ENCODE measurements around the gene SPPL2C. TPM values are rescaled to one million over a fixed set of nuclear protein-coding genes. Genes with fewer than 3 reads are reported as not detected.

Gene SPPL2C
- total RNA-seq, 5 donors from 2014 or later (not counting 1 experiment from before 2014, with no cell fraction given), result not detected

- 89% methylated on average over 7 of the region's 16 CpGs for WGBS (ENCODE audit: insufficient coverage)
- Mint-ChIP-seq H3K9me3 (no peaks in the 10 kb centered on the region), H3K4me1 (peaks cover 0 to 18% (median 9%) of the 10 kb centered on the region in 3 donors), H3K27ac (peak overlapping the region in 1 of 2 donors; percentile 44), H3K27me3 (peaks cover 0 to 8% of the 10 kb centered on the region in 2 donors), H3K4me3 (no peak overlapping the region), H3K36me3 (no peaks in the 10 kb centered on the region)
- POLR2A ChIA-PET, result no interaction called here
- Histone ChIP-seq H3K36me3 (ENCODE audit: control insufficient read depth in 2 of 2, extremely low read depth in 1 of 2, insufficient read depth in 1 of 2, low read length in 1 of 2) (no peaks in the 10 kb centered on the region), H3K9me3 (no peaks in the 10 kb centered on the region), H3K27ac (ENCODE audit: low read length) (no peak overlapping the region), H3K27me3 (replicated peaks in 1 of 2; ENCODE audit: control insufficient read depth in 2 of 2, extremely low read depth in 1 of 2, insufficient read depth in 2 of 2, low read length in 1 of 2) (peaks cover 0 to 35% of the 10 kb centered on the region in 2 experiments), H3K4me1 (ENCODE audit: control insufficient read depth in 1 of 2, extremely low read depth in 1 of 2, insufficient read depth in 2 of 2, low read length in 2 of 2) (peaks cover 0 to 11% of the 10 kb centered on the region in 2 experiments), H3K4me3 (ENCODE audit: control insufficient read depth in 1 of 2, extremely low read depth in 1 of 2, low read length in 1 of 2) (no peak overlapping the region)
- ATAC-seq (replicated peaks in 1 of 4) (no peak), DNase-seq (no peak)
- CTCF ChIA-PET, result no interaction called here
Observed at GRCh38 chr17:45826919-45827588, 17.6 kb upstream of the SPPL2C start.

DNA sequence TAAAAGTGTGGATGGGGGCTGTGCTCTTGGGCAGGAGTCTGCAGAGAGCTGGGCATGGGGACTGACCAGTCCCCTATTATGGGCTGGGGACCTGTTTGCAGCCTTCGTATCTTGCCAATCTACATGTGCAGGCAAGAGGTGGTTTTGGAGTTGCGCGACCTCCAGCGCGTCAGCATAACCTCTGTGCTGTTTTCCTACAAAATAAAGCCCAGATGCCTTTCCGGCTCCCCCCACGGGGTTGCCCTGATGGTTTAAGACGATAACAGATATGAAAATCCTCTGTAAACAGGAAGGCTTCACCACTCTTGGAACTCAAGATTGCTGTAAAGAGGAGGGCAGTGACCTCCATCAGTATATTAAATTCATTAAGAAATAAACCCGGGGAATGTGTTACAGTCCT is 16.5 kb upstream of the SPPL2C start:
- no peak for DNase-seq
- WGBS (ENCODE audit: insufficient coverage), result 60% methylated on average over 6 of the region's 9 CpGs
- Histone ChIP-seq H3K36me3 (ENCODE audit: control insufficient read depth in 2 of 2, extremely low read depth in 1 of 2, insufficient read depth in 1 of 2, low read length in 1 of 2) (no peaks in the 10 kb centered on the region), H3K9me3 (no peaks in the 10 kb centered on the region), H3K27me3 (replicated peaks in 1 of 2; ENCODE audit: control insufficient read depth in 2 of 2, extremely low read depth in 1 of 2, insufficient read depth in 2 of 2, low read length in 1 of 2) (peaks cover 0 to 44% of the 10 kb centered on the region in 2 experiments), H3K27ac (ENCODE audit: low read length) (no peak overlapping the region), H3K4me1 (ENCODE audit: control insufficient read depth in 1 of 2, extremely low read depth in 1 of 2, insufficient read depth in 2 of 2, low read length in 2 of 2) (peaks cover 0 to 15% of the 10 kb centered on the region in 2 experiments), H3K4me3 (ENCODE audit: control insufficient read depth in 1 of 2, extremely low read depth in 1 of 2, low read length in 1 of 2) (no peak overlapping the region)
- H3K4me1 Mint-ChIP-seq, result peaks cover 0 to 18% (median 11%) of the 10 kb centered on the region in 3 donors
- ATAC-seq (replicated peaks in 1 of 4), result no peak
- CTCF ChIA-PET, result interaction anchor here in 1 of 2 donors (0.8 kb wide), 1 partner anchor 188 kb away, joined by 3 read pairs; no protein-coding TSS in a partner anchor
- H3K4me3 Mint-ChIP-seq, result no peak overlapping the region
- POLR2A ChIA-PET, result interaction anchor here in 1 of 2 donors (0.5 kb wide), 1 partner anchor 200 kb away, joined by 3 read pairs; no protein-coding TSS in a partner anchor
- no peaks in the 10 kb centered on the region for H3K9me3 Mint-ChIP-seq
- H3K27me3 Mint-ChIP-seq, result peaks cover 0 to 8% of the 10 kb centered on the region in 2 donors
- H3K36me3 Mint-ChIP-seq, result no peaks in the 10 kb centered on the region
- H3K27ac Mint-ChIP-seq, result peak overlapping the region in 1 of 2 donors; percentile 47

DNA sequence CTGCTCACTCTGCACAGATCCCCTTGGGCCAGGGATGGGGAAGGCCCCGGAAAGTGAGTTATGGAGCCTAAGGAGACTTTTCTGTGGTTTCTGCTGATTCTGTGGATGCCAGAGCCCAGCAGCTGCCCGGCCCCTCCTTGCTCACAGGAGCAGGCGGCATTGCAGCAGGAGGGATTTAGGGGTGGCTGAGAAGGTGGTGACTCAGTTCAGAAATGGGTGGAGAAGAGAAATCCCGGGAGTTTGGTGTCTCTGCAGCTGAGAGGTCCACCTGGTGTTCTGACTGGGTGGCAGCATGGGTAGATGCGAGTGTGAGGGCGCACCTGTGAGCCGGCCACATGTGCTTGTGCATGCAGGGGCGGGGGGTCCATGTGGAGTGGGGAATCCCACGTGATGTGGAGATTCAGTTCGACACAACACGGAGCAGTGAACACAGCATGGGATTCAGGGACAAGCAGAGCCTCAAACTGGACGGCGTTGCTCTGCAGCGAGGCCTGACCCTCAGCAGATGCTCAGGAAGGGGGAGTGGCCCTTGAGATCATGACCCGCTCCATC is 16.0 kb upstream of the SPPL2C start:
- Mint-ChIP-seq H3K36me3 (no peaks in the 10 kb centered on the region), H3K27ac (no peak overlapping the region), H3K27me3 (peaks cover 0 to 9% of the 10 kb centered on the region in 2 donors), H3K4me1 (peaks cover 0 to 18% (median 11%) of the 10 kb centered on the region in 3 donors), H3K9me3 (no peaks in the 10 kb centered on the region), H3K4me3 (no peak overlapping the region)
- DNase-seq (no peak), ATAC-seq (replicated peaks in 1 of 4) (no peak)
- H3K4me1 ChIP-seq (ENCODE audit: control insufficient read depth in 1 of 2, extremely low read depth in 1 of 2, insufficient read depth in 2 of 2, low read length in 2 of 2), result peaks cover 0 to 11% of the 10 kb centered on the region in 2 experiments
- no peaks in the 10 kb centered on the region for H3K36me3 ChIP-seq (ENCODE audit: control insufficient read depth in 2 of 2, extremely low read depth in 1 of 2, insufficient read depth in 1 of 2, low read length in 1 of 2)
- no peaks in the 10 kb centered on the region for H3K9me3 ChIP-seq
- ChIA-PET POLR2A (no interaction called here), CTCF (interaction anchor here in 1 of 2 donors (0.7 kb wide), 1 partner anchor 14 kb away, joined by 3 read pairs; no protein-coding TSS in a partner anchor)
- H3K27ac ChIP-seq (ENCODE audit: low read length), result no peak overlapping the region
- H3K4me3 ChIP-seq (ENCODE audit: control insufficient read depth in 1 of 2, extremely low read depth in 1 of 2, low read length in 1 of 2), result no peak overlapping the region
- 77% methylated on average over 14 of the region's 15 CpGs for WGBS (ENCODE audit: insufficient coverage)
- H3K27me3 ChIP-seq (replicated peaks in 1 of 2; ENCODE audit: control insufficient read depth in 2 of 2, extremely low read depth in 1 of 2, insufficient read depth in 2 of 2, low read length in 1 of 2), result peaks cover 0 to 44% of the 10 kb centered on the region in 2 experiments

GRCh38 chr17:45833920-45834319 is 10.8 kb upstream of the SPPL2C start:
- H3K4me3 ChIP-seq (ENCODE audit: control insufficient read depth in 1 of 2, extremely low read depth in 1 of 2, low read length in 1 of 2), result no peak overlapping the region
- H3K9me3 Mint-ChIP-seq, result no peaks in the 10 kb centered on the region
- H3K36me3 ChIP-seq (ENCODE audit: control insufficient read depth in 2 of 2, extremely low read depth in 1 of 2, insufficient read depth in 1 of 2, low read length in 1 of 2), result no peaks in the 10 kb centered on the region
- no peak overlapping the region for H3K27ac ChIP-seq (ENCODE audit: low read length)
- ATAC-seq (replicated peaks in 1 of 4) (no peak), DNase-seq (no peak)
- peaks cover 0 to 3% (median 2%) of the 10 kb centered on the region in 3 donors for H3K4me1 Mint-ChIP-seq
- H3K27ac Mint-ChIP-seq, result no peak overlapping the region
- WGBS (ENCODE audit: insufficient coverage), result no CpG with 5 or more reads among the region's 6 CpGs
- no peaks in the 10 kb centered on the region for H3K9me3 ChIP-seq
- H3K4me3 Mint-ChIP-seq, result no peak overlapping the region
- ChIA-PET CTCF (no interaction called here), POLR2A (no interaction called here)
- no peaks in the 10 kb centered on the region for H3K36me3 Mint-ChIP-seq
- H3K27me3 ChIP-seq (replicated peaks in 1 of 2; ENCODE audit: control insufficient read depth in 2 of 2, extremely low read depth in 1 of 2, insufficient read depth in 2 of 2, low read length in 1 of 2), result peaks cover 0 to 50% of the 10 kb centered on the region in 2 experiments
- H3K27me3 Mint-ChIP-seq, result peaks cover 4 to 6% of the 10 kb centered on the region in 2 donors
- peaks cover 0 to 4% of the 10 kb centered on the region in 2 experiments for H3K4me1 ChIP-seq (ENCODE audit: control insufficient read depth in 1 of 2, extremely low read depth in 1 of 2, insufficient read depth in 2 of 2, low read length in 2 of 2)

DNA sequence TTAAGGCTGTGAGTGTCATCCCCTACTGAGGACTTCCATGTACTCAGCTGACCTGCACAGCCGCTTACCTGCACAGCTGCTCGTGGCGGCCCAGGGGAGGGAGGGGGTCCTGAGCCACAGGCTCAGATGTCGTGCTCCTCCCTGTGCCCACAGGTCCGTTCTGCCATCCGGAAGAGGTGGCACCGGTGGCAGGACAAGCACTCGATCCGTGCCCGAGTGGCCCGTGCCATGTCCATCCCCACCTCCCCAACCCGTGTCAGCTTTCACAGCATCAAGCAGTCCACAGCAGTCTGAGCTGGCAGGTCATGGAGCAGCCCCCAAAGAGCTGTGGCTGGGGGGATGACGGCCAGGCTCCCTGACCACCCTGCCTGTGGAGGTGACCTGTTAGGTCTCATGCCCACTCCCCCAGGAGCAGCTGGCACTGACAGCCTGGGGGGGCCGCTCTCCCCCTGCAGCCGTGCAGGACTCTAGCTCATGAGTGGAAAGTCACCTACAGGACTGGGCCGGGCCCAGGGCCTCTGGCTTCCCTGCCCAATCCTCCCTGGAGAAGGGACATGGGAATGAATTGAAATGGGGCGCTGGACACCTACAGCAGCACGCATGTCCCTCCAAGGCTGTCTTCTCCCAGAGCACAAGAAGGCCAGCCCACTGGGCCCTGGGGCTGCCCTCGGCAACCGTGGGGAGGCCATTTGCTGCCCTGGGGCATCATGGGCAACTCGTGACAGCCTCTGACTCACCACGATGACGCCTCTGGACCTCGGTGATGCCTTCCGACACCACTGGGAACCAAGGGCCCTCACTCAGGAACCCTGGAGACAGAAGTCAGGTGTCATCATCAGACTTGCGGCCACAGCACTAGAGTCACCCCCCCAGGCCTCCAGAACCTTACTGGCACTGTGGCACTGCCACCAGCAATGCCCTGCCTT is 9.9 kb upstream of the SPPL2C start:
- Histone ChIP-seq H3K9me3 (no peaks in the 10 kb centered on the region), H3K36me3 (ENCODE audit: control insufficient read depth in 2 of 2, extremely low read depth in 1 of 2, insufficient read depth in 1 of 2, low read length in 1 of 2) (no peaks in the 10 kb centered on the region), H3K4me1 (ENCODE audit: control insufficient read depth in 1 of 2, extremely low read depth in 1 of 2, insufficient read depth in 2 of 2, low read length in 2 of 2) (peaks cover 0 to 4% of the 10 kb centered on the region in 2 experiments), H3K27ac (ENCODE audit: low read length) (no peak overlapping the region), H3K4me3 (ENCODE audit: control insufficient read depth in 1 of 2, extremely low read depth in 1 of 2, low read length in 1 of 2) (no peak overlapping the region), H3K27me3 (replicated peaks in 1 of 2; ENCODE audit: control insufficient read depth in 2 of 2, extremely low read depth in 1 of 2, insufficient read depth in 2 of 2, low read length in 1 of 2) (peaks cover 0 to 47% of the 10 kb centered on the region in 2 experiments)
- Mint-ChIP-seq H3K9me3 (no peaks in the 10 kb centered on the region), H3K27ac (no peak overlapping the region), H3K4me1 (peaks cover 0 to 3% (median 0%) of the 10 kb centered on the region in 3 donors), H3K36me3 (no peaks in the 10 kb centered on the region), H3K27me3 (peaks cover 4 to 6% of the 10 kb centered on the region in 2 donors), H3K4me3 (no peak overlapping the region)
- ChIA-PET POLR2A (no interaction called here), CTCF (interaction anchor here in 1 of 2 donors (0.7 kb wide), 1 partner anchor 194 kb away, joined by 3 read pairs; no protein-coding TSS in a partner anchor)
- no peak for DNase-seq
- no peak for ATAC-seq (replicated peaks in 1 of 4)
- WGBS (ENCODE audit: insufficient coverage), result 85% methylated on average over 15 of the region's 26 CpGs

- H3K36me3 Mint-ChIP-seq, result no peaks in the 10 kb centered on the region
- H3K27ac Mint-ChIP-seq, result no peak overlapping the region
- Histone ChIP-seq H3K36me3 (ENCODE audit: control insufficient read depth in 2 of 2, extremely low read depth in 1 of 2, insufficient read depth in 1 of 2, low read length in 1 of 2) (no peaks in the 10 kb centered on the region), H3K9me3 (no peaks in the 10 kb centered on the region), H3K27ac (ENCODE audit: low read length) (no peak overlapping the region), H3K4me1 (ENCODE audit: control insufficient read depth in 1 of 2, extremely low read depth in 1 of 2, insufficient read depth in 2 of 2, low read length in 2 of 2) (peaks cover 0 to 4% of the 10 kb centered on the region in 2 experiments), H3K4me3 (ENCODE audit: control insufficient read depth in 1 of 2, extremely low read depth in 1 of 2, low read length in 1 of 2) (no peak overlapping the region), H3K27me3 (replicated peaks in 1 of 2; ENCODE audit: control insufficient read depth in 2 of 2, extremely low read depth in 1 of 2, insufficient read depth in 2 of 2, low read length in 1 of 2) (peaks cover 0 to 48% of the 10 kb centered on the region in 2 experiments)
- ATAC-seq (replicated peaks in 1 of 4), result no peak
- ChIA-PET POLR2A (no interaction called here), CTCF (no interaction called here)
- peaks cover 4% of the 10 kb centered on the region in 2 donors for H3K27me3 Mint-ChIP-seq
- 81% methylated on average over 3 of the region's 5 CpGs for WGBS (ENCODE audit: insufficient coverage)
- DNase-seq, result no peak
- H3K4me3 Mint-ChIP-seq, result no peak overlapping the region
- peaks cover 0 to 3% (median 0%) of the 10 kb centered on the region in 3 donors for H3K4me1 Mint-ChIP-seq
- H3K9me3 Mint-ChIP-seq, result no peaks in the 10 kb centered on the region
Observed at GRCh38 chr17:45835481-45835880, 9.2 kb upstream of the SPPL2C start.
